Activated CD8-positive, alpha-beta T cell treated with anti-CD3 and anti-CD28 coated beads, Interleukin-2, amount 10 ng/mL, durations not matched to agents 7 days and 5 days (primary cell): Measurements from ENCODE around the gene CHMP1B. TPM values are rescaled to one million over a fixed set of nuclear protein-coding genes. Genes with fewer than 3 reads are reported as not detected.
A peak's percentile ranks its signal among the peaks of the same experiment; 100 is the strongest.

Experiments
- ATAC-seq: fragments of 150-1000 bp; cut with Tn5 transposase; one replicate; pipeline ENCODE4 v1.10.0; 2021; ENCODE audit warnings: moderate library complexity
- CTCF ChIA-PET: fragments of 350-600 bp; sonication (Branson Sonifier 250); formaldehyde crosslinking; loops from one replicate; lab custom pipeline; 2021; ENCODE audit warnings: antibody characterized with exemption; lab: Charles Lee
- POLR2A ChIA-PET: fragments of 350-600 bp; sonication (Branson Sonifier 250); formaldehyde crosslinking; loops from one replicate; lab custom pipeline; 2021; ENCODE audit warnings: antibody characterized with exemption; lab: Charles Lee
- DNase-seq: peaks from one replicate; pipeline ENCODE4 v3.0.0-alpha.2; 2020
- H3K27ac Mint-ChIP-seq: one replicate; pipeline ENCODE4 v1.8.0; 2021; ENCODE audit warnings: mild to moderate bottlenecking, mixed read lengths
- H3K27me3 Mint-ChIP-seq: one replicate; pipeline ENCODE4 v1.8.0; 2021; ENCODE audit warnings: low read depth, mixed read lengths
- H3K36me3 Mint-ChIP-seq: one replicate; pipeline ENCODE4 v1.8.0; 2021; ENCODE audit warnings: low read depth, mixed read lengths
- H3K4me1 Mint-ChIP-seq: one replicate; pipeline ENCODE4 v1.8.0; 2021; ENCODE audit warnings: low read depth, mixed read lengths
- H3K4me3 Mint-ChIP-seq: one replicate; pipeline ENCODE4 v1.8.0; 2021; ENCODE audit warnings: mild to moderate bottlenecking, mixed read lengths
- H3K9me3 Mint-ChIP-seq: one replicate; pipeline ENCODE4 v1.8.0; 2022; ENCODE audit warnings: mixed read lengths; ENCODE audit not compliant: insufficient read depth
- total RNA-seq, 2 experiments: library from RNA; stranded (reverse); gene quantifications; one replicate each; pipeline ENCODE4 v1.2.3, GENCODE V29; 2021

The CHMP1B gene
- total RNA-seq, 2 experiments from 2014 or later, result 21.1 to 22.8 TPM

DNA sequence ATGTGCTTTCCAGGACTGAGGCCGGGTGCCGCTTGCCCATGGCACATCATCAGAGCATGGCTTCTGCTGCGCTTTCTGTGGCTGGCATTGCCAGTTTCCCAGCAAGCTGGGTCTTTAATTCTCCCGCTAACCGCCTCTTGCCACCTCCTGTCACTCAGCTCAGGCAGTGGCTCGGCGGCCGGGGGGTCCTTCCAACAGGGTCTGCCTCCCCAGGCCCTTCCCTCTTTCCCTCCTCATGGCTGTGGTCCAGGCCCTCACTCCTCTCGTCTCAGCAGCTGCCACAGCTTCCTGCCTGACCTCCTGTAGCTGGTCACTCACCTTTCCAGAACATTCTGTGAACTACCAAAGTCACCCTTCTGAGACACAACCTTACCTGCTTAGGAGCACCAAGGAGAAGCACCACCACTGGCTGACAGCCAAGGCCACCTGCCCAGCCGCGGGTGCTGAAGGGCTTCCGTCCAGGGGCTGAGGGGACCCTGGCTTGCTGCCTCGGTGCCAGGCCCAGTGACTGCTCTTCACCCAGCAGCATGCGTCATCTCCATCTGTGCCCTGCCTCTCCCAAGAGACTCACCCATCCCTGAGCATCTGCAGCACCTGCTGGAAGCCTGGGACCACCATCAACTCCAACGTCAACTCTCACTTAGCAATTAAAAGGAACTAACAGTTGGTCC, 22.6 kb downstream of the CHMP1B start:
- no peak overlapping the region for H3K4me3 Mint-ChIP-seq
- no peaks in the 10 kb centered on the region for H3K4me1 Mint-ChIP-seq
- no peaks in the 10 kb centered on the region for H3K27me3 Mint-ChIP-seq
- DNase-seq (no peak), ATAC-seq (no peak)
- H3K27ac Mint-ChIP-seq, result no peak overlapping the region
- POLR2A ChIA-PET, result no interaction called here
- no peaks in the 10 kb centered on the region for H3K36me3 Mint-ChIP-seq
- H3K9me3 Mint-ChIP-seq, result peaks cover 6% of the 10 kb centered on the region
- CTCF ChIA-PET, result no interaction called here

DNA sequence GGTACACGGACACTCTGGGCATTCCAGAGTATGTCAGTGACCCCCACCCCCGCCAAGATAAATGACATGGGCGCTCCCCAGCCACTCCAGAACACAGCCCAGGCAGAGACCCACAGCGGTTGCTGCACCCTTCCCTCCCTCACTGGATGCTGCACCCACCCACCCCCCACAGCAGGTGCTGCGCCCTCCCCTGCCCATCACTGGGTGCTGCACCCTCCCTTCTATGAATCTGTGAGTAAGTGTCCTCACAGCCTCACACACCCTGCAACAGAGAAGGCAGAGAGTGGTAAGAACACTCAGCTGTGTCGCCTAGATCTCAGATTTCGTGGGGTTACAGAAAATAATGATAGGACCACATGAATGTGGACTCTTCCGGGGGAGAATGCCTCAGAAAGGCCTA, 23.5 kb downstream of the CHMP1B start:
- no peaks in the 10 kb centered on the region for H3K27me3 Mint-ChIP-seq
- ATAC-seq (no peak), DNase-seq (no peak)
- H3K9me3 Mint-ChIP-seq, result peaks cover 6% of the 10 kb centered on the region
- H3K4me1 Mint-ChIP-seq, result no peaks in the 10 kb centered on the region
- ChIA-PET POLR2A (no interaction called here), CTCF (no interaction called here)
- H3K4me3 Mint-ChIP-seq, result no peak overlapping the region
- no peaks in the 10 kb centered on the region for H3K36me3 Mint-ChIP-seq
- H3K27ac Mint-ChIP-seq, result no peak overlapping the region

DNA sequence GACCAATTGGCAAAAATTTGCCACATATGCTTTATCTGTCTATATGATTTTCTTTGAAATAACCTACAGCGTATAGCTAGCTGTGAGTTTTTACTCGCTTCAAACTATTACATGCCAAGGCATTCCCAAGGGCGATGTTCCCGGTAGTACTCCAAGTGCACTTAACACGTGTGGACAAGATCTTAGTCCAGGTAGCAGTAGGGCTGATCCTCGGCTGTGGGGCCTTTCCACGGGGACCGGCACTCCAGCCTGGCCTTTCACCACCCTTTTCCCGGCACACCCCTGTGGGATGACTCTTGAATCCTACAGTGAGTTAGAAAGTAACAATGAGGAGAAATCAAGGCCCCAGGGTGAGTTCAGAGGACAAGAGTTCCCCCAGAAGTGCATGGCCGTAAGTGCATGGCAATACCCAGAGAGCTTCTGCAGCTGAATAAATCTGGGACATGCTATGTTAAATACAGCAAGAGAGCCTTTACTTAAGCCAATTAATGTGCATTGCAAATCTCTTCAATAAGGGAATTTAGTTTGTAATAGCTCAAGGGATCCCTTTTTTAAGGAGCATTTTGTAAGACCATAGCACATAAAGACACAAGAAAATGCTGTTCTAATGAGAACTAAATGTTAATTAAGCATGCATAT, 26.4 kb downstream of the CHMP1B start:
- Mint-ChIP-seq H3K9me3 (peaks cover 6% of the 10 kb centered on the region), H3K27ac (no peak overlapping the region), H3K4me3 (no peak overlapping the region), H3K27me3 (no peaks in the 10 kb centered on the region), H3K36me3 (peaks cover 2% of the 10 kb centered on the region), H3K4me1 (no peaks in the 10 kb centered on the region)
- ChIA-PET CTCF (interaction anchor here (1.3 kb wide), 1 partner anchor 16 kb away, joined by 3 read pairs; no protein-coding TSS in a partner anchor), POLR2A (no interaction called here)
- no peak for ATAC-seq
- no peak for DNase-seq

DNA sequence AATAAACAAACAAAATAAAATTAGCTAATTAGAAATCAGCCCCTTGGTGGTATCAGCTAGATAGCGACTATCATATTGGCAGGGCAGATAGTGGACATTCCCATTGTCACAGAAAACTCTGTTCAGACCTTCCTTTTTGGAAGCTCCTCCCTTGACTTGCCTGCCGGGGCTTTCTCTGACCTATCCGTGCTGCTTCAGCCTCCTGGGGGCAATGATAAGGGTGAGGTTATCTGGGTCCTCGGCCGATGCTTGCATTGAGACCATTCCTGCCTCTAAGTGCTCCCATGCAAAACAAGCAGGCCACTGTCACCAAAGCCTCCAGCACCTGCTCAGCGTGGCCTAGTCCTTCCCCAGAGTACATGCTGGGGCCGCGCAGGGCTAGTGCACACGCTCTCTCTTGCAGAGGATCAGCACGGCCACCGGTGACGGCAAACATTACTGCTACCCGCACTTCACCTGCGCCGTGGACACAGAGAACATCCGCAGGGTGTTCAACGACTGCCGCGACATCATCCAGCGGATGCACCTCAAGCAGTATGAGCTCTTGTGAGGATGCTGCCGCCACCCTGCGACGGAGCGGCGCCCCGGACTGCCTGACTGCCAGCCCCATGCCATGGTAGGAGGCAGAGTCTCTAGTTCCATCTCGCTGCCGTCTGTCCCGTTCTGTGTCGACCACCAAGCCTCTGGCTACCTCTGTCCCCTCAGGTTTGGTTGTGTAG, 29.5 kb downstream of the CHMP1B start:
- CTCF ChIA-PET, result no interaction called here
- no peak for DNase-seq
- peaks cover 13% of the 10 kb centered on the region for H3K36me3 Mint-ChIP-seq

DNA sequence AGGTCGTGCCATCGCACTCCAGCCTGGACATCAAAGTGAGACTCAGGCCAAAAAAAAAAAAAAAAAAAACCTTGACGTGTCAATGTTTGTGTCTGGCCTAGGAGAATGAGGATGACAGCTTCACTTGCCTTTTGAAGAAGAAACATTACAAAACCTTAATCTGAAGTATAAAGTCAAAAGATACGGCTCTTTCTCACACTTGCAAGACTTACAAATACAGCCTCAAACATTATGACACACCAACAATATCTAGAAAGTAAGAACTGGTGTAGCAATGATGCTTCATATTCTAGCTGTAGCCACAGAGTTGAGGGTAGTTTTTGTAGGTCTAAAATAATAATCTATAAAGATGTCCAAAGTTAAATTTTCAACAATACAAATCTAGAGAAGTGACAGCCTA, 31.4 kb downstream of the CHMP1B start:
- H3K9me3 Mint-ChIP-seq, result no peaks in the 10 kb centered on the region
- no peaks in the 10 kb centered on the region for H3K4me1 Mint-ChIP-seq
- POLR2A ChIA-PET, result no interaction called here
- DNase-seq, result no peak
- peaks cover 13% of the 10 kb centered on the region for H3K36me3 Mint-ChIP-seq
- no peaks in the 10 kb centered on the region for H3K27me3 Mint-ChIP-seq
- no peak for ATAC-seq
- CTCF ChIA-PET, result no interaction called here
- H3K27ac Mint-ChIP-seq, result no peak overlapping the region
- no peak overlapping the region for H3K4me3 Mint-ChIP-seq

More for the DNA sequence above, 29.5 kb downstream of the CHMP1B start:
- no peak overlapping the region for H3K4me3 Mint-ChIP-seq
- POLR2A ChIA-PET, result no interaction called here
- peaks cover 1% of the 10 kb centered on the region for H3K9me3 Mint-ChIP-seq
- no peak for ATAC-seq
- H3K27ac Mint-ChIP-seq, result no peak overlapping the region
- H3K27me3 Mint-ChIP-seq, result no peaks in the 10 kb centered on the region
- H3K4me1 Mint-ChIP-seq, result no peaks in the 10 kb centered on the region

DNA sequence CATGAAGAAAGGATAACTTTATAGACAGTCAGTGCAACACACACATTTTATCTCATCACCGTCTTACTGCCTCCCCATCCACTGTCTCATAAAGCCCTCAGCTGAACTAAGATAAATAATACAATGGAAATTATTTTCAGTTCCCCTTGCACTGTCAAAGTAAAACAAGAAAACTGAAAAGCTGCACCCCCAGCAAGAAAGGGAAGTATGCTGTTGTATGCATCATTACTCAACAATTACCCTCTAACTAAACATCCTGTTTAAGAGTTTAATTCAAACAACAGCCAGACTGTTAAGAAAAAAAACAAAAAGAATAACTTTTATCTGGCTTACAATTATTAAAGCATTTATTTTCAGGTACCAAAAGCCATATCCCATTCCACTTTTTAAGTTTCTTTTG, 31.9 kb downstream of the CHMP1B start:
- Mint-ChIP-seq H3K9me3 (no peaks in the 10 kb centered on the region), H3K4me3 (no peak overlapping the region), H3K36me3 (peaks cover 13% of the 10 kb centered on the region), H3K27me3 (no peaks in the 10 kb centered on the region), H3K4me1 (no peaks in the 10 kb centered on the region), H3K27ac (no peak overlapping the region)
- CTCF ChIA-PET, result no interaction called here
- DNase-seq (no peak), ATAC-seq (no peak)
- POLR2A ChIA-PET, result no interaction called here

DNA sequence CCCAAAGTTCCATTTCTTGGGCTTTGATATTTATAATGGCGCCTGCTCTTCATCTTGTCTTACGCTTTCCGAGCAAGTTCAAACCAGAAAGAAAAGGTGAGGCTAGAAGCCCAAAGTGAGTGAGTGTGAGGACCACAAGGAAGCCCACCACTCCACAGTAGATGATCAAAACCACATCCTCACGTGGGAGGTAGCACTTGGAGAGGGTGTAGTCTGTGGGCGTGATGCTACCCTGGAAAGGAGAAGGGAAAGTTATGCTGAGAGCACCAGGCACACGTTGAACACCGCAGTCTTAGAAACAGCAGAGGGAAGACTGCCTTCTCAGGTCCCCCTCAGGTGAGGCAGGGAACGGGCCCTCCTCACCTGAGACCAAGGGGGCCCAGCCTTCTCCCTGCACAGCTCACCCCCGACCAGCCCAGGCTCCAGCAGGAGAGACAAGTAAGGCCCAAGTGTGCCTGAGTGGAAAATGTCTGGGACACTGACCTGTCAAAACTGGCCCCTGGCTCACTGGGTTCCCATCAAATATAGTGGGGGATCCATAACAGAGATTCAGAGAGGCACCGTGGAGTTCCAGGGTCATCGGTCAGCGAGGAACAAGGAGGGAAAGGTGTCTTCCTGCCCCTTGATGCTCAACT, 33.3 kb downstream of the CHMP1B start:
- ChIA-PET POLR2A (no interaction called here), CTCF (no interaction called here)
- ATAC-seq (no peak), DNase-seq (no peak)
- Mint-ChIP-seq H3K9me3 (no peaks in the 10 kb centered on the region), H3K27me3 (no peaks in the 10 kb centered on the region), H3K36me3 (peaks cover 19% of the 10 kb centered on the region), H3K4me3 (no peak overlapping the region), H3K27ac (peak overlapping the region; percentile 46), H3K4me1 (no peaks in the 10 kb centered on the region)

DNA sequence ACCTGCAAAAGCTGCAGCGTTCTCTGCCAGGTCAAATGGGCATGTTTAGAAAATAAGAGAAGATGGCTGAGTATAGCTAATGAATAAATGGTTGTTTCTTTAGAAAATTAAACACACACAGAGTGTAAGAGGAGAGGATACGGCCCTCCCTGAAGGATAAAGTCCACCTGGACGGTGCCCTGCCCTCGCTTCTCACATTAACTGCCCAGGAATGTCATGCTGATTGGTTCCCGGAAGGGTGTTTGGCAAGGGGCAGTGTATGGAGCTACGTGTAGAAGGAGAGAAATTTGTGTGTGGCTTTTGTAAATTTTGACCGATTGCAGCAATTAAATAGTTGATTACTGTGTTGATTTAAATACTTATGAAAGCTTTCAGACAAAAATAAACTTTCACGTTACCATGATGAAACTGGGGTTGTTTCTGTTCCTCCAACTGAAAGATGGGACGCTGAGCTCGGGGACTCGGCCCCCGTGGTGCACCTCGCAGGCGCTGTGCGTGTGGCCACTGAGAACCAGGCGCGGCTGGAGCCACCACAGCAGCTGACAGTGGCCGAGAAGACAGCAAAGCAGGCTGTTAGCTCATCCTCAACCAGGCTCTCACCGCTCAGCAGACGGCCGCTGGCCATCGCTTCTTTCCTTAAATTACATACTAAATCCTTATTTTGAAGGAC, 34.2 kb downstream of the CHMP1B start:
- Mint-ChIP-seq H3K4me3 (no peak overlapping the region), H3K27ac (no peak overlapping the region), H3K36me3 (peaks cover 23% of the 10 kb centered on the region), H3K27me3 (no peaks in the 10 kb centered on the region), H3K9me3 (no peaks in the 10 kb centered on the region), H3K4me1 (no peaks in the 10 kb centered on the region)
- POLR2A ChIA-PET, result no interaction called here
- DNase-seq (no peak), ATAC-seq (no peak)
- CTCF ChIA-PET, result no interaction called here

DNA sequence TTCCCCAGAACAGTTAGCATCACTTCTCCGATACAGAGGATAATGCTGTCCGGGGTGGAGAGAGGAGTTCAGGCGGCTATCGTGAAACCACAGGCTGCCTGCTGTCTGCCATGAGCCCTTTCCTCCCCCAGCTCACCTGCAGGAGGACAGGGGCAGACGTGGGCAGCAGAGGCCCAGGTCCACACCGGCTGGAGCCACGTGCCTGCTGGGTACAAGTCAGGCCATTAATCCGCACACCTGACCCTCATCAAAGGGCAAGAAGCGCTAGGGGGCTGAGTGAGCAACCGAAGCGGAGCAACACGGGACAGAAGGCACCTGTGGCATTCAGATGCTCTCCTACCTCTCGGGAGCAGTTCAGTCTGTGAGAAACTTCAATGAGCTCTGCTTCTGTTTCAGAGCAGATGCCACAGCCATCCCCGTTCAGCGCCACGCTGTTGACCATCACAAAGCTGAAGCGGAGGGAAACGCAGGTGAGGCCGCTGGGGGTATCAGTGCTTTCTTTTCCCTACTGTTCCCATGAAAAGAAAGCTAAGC, 35.4 kb downstream of the CHMP1B start:
- Mint-ChIP-seq H3K9me3 (no peaks in the 10 kb centered on the region), H3K27ac (no peak overlapping the region), H3K27me3 (no peaks in the 10 kb centered on the region), H3K36me3 (peaks cover 26% of the 10 kb centered on the region), H3K4me1 (no peaks in the 10 kb centered on the region), H3K4me3 (no peak overlapping the region)
- CTCF ChIA-PET, result no interaction called here
- no peak for ATAC-seq
- POLR2A ChIA-PET, result no interaction called here
- DNase-seq, result no peak

DNA sequence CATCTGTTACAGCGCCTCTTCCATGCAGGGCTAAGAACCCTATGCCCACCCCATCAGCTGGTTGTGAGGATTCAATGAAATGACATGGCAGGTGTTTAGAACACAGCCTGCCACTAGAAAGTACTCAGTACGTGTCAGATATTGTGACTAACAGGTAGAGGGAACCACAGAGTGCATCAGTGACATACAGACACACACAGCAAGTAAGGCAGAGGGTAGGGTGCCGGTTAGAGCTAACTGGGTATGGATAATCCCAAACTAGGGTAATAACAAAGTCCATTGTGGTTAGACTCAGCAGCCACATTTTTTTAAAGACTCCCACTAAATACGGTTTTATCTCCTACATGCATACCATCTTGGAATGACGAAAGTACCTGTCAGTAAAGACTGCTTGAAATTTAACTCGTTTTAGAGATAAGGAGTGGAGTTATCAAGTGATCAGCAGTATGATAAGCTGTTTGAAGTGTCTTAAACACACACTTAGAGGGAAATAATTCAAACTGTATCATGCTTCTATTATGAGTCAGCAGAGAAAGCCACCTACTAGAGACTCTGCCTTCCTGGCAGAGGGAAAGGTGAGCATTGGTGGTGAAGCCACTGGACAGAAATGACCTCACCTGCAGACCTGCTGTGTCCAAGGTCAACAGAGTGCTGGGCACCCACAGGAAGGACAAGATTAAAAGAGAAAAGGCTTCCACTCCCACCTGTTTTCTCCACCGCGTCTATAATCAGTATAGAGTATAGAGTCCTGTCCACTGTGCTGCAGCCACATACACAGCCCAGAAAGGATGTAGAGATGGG, 36.3 kb downstream of the CHMP1B start:
- Mint-ChIP-seq H3K4me3 (no peak overlapping the region), H3K27me3 (no peaks in the 10 kb centered on the region), H3K27ac (no peak overlapping the region), H3K9me3 (no peaks in the 10 kb centered on the region), H3K36me3 (peaks cover 26% of the 10 kb centered on the region), H3K4me1 (no peaks in the 10 kb centered on the region)
- POLR2A ChIA-PET, result interaction anchor here (0.5 kb wide), 2 partner anchors 37 to 102 kb away, joined by 3 to 4 read pairs; no protein-coding TSS in a partner anchor
- ATAC-seq (no peak), DNase-seq (no peak)
- CTCF ChIA-PET, result interaction anchor here (1.0 kb wide), 1 partner anchor 19 kb away, joined by 3 read pairs; no protein-coding TSS in a partner anchor

DNA sequence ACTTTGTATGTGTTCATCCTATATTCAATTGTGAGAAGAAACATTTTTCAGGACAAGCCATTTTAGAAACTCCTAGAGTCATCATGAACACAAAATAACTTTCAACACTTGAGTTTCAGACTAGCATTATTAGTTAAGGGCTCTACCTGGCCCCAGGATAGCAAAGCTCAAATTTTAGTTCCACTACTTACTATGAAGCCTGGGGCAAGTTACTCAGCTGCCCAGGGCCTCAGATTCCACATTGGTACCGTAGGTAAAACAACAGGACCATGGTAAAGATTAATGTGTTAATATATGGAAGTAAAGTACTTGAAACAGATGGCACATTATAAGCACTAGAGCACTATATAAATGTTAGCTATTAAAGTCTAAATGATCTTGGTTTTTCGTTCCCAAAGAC, 37.5 kb downstream of the CHMP1B start:
- POLR2A ChIA-PET, result interaction anchor here (1.0 kb wide), 1 partner anchor 20 kb away, joined by 5 read pairs; the partner anchor contains the start of gene MPPE1
- ATAC-seq (no peak), DNase-seq (no peak)
- Mint-ChIP-seq H3K4me1 (no peaks in the 10 kb centered on the region), H3K27me3 (no peaks in the 10 kb centered on the region), H3K9me3 (no peaks in the 10 kb centered on the region), H3K36me3 (peaks cover 33% of the 10 kb centered on the region), H3K4me3 (no peak overlapping the region), H3K27ac (no peak overlapping the region)
- CTCF ChIA-PET, result no interaction called here
